Measurements from ENCODE around the gene ZNF346.

DNA sequence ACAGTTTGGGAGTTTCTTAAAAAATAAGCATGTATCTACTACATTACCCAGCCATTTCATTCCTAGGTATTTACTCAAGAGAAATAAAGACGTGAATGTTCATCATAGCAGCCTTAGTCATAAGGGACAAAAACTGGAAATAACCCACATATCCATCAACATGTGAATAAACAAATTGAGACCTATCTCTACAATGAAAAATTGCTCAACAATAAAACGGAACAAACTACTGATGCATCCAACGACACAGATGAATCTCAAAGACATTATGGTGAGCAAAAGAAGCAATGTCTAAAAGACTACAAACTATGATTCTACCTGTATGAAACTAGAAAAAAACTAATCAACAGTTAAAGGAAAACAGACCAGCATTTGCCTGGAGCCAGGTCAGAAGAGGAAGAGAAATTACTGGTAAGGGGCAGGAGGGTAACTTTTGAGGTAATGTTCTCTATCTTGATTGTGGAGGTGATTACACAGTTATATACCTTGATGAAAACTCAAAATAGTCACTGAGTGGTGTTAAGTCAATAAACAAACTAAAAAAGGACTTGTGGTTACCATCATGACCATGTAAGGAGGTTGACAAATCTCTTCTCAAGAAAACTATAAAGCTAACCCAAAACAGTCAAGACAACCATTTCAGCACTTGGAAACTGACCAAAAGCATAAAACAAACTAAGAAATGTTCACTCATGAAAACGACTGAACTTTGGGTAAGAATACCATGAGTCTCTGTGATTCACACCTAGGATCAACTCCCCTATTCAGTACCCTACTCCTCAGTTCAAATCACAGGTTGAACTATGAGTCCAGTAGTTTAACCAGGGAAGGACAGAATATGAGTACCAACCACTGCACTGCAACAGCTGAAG, 26.4 kb upstream of the ZNF346 start:
- TF ChIP-seq PML (IDR thresholded peaks at IDR 0.05; ENCODE audit: low read length) (no peak), EZH2 (IDR thresholded peaks at IDR 0.05; ENCODE audit: borderline replicate concordance, control insufficient read depth, low read depth, low read length) (no peak), FOXK2 (IDR thresholded peaks at IDR 0.05) (no peak), CREB1 (IDR thresholded peaks at IDR 0.05; ENCODE audit: low read depth) (peak; percentile 59; the same call in 1 of the 2 replicates), EGR1 (IDR thresholded peaks at IDR 0.05; ENCODE audit: borderline replicate concordance in 1 of 2, low read depth in 2 of 2, low read length in 2 of 2) (no peak), RAD21 (IDR thresholded peaks at IDR 0.05; ENCODE audit: insufficient read depth, low read depth, low read length) (no peak), SIX5 (IDR thresholded peaks at IDR 0.05; ENCODE audit: low read depth, low read length, severe bottlenecking) (no peak)
